Smooth muscle cell (in vitro differentiated cells): ENCODE data around the gene FREM3. TPM values are rescaled to one million over a fixed set of nuclear protein-coding genes. Genes with fewer than 3 reads are reported as not detected.

Experiments
- DNase-seq: peaks from one replicate; lab custom pipeline; 2025; ENCODE audit not compliant: unreplicated experiment; lab: John Stamatoyannopoulos, UW
- H2AFZ ChIP-seq: fragments of 200-600 bp; sonication (generic); 2 replicates; pipeline ENCODE4 v1.6.0; 2016; ENCODE audit warnings: antibody characterized with exemption, low read depth, mild to moderate bottlenecking
- H3F3A ChIP-seq: fragments of 200-600 bp; sonication (generic); 2 replicates; pipeline ENCODE4 v1.6.0; 2017; ENCODE audit warnings: antibody characterized with exemption, low read depth
- H3K27ac ChIP-seq: fragments of 200-600 bp; sonication (generic); 2 replicates; pipeline ENCODE4 v1.5.1; 2016; ENCODE audit warnings: low read depth, mild to moderate bottlenecking
- H3K27me3 ChIP-seq: fragments of 200-600 bp; sonication (generic); 2 replicates; pipeline ENCODE4 v1.6.1; 2016; ENCODE audit warnings: low read depth, mild to moderate bottlenecking
- H3K36me3 ChIP-seq: fragments of 200-600 bp; sonication (generic); 2 replicates; pipeline ENCODE4 v1.5.1; 2016; ENCODE audit warnings: low read depth
- H3K4me1 ChIP-seq: fragments of 200-600 bp; sonication (generic); 2 replicates; pipeline ENCODE4 v1.5.1; 2016; ENCODE audit warnings: low read depth
- H3K4me2 ChIP-seq: fragments of 200-600 bp; sonication (generic); 2 replicates; pipeline ENCODE4 v1.6.0; 2016; ENCODE audit warnings: mild to moderate bottlenecking
- H3K4me3 ChIP-seq: fragments of 200-600 bp; sonication (generic); 2 replicates; pipeline ENCODE4 v1.5.1; 2016; ENCODE audit warnings: mild to moderate bottlenecking
- H3K79me2 ChIP-seq: fragments of 200-600 bp; sonication (generic); 2 replicates; pipeline ENCODE4 v1.6.0; 2016; ENCODE audit warnings: low read depth, mild to moderate bottlenecking
- H3K9ac ChIP-seq: fragments of 200-600 bp; sonication (generic); 2 replicates; pipeline ENCODE4 v1.6.0; 2016; ENCODE audit warnings: low read depth
- H3K9me3 ChIP-seq: fragments of 200-600 bp; sonication (generic); replicated peaks from 2 replicates; pipeline ENCODE4 v1.5.1; 2016; ENCODE audit warnings: low read depth
- H4K20me1 ChIP-seq: fragments of 200-600 bp; sonication (generic); 2 replicates; pipeline ENCODE4 v1.6.0; 2016; ENCODE audit warnings: low read depth
- WGBS: methylation state at CpG from one replicate; pipeline ENCODE4 v1.1.7; 2016; ENCODE audit warnings: low lambda C conversion rate; 5-methylcytosine and 5-hydroxymethylcytosine counted together
- polyA plus RNA-seq: library from polyadenylated mRNA; unstranded; fragments of >200 nt; fragmentation: Nextera tagmentation; extraction: Ambion mirVana; gene quantifications from 2 replicates; pipeline ENCODE4 v1.2.1, GENCODE V29; 2016
- total RNA-seq: library from RNA; depleted of rRNA; stranded (reverse); fragments of >200 nt; gene quantifications from 2 replicates; pipeline ENCODE4 v1.2.3, GENCODE V29; 2014
- TF ChIP-seq, protein P1 (sequence below): fragments of 200-600 bp; sonication (generic); IDR thresholded peaks from 2 replicates; pipeline ENCODE4 v1.5.1; 2017; ENCODE audit warnings: borderline replicate concordance, mild to moderate bottlenecking, antibody characterized with exemption; ENCODE audit not compliant: insufficient read depth, poor library complexity, severe bottlenecking

Gene FREM3
- total and polyA plus RNA-seq, 2 experiments from 2014 or later: not detected

DNA sequence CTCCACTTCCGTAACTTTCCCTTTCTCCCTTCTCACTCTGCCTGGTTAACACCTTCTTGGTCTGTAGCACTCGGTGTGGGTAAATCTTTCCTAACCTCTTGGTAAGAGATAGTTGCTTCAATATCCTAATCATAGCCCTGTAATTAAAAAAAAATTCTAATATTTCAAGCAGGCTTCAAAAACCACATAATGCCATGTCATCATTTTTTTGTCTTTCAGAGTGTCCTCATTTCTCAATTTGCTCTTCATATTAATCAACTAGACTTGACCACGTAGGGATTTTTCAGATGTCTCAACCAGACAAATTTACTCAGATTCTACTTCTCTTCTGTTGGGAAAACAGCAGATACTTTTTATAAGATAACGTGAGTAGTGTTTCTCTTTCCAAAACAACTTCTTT, 91.0 kb downstream of the FREM3 start:
- Histone ChIP-seq H3K27ac (no peak overlapping the region), H3F3A (no peaks in the 10 kb centered on the region), H3K79me2 (no peaks in the 10 kb centered on the region), H3K4me3 (no peak overlapping the region), H3K36me3 (no peaks in the 10 kb centered on the region), H3K9me3 (no peaks in the 10 kb centered on the region), H3K4me2 (no peak overlapping the region), H3K9ac (no peak overlapping the region), H3K4me1 (no peaks in the 10 kb centered on the region), H2AFZ (no peak overlapping the region), H3K27me3 (no peaks in the 10 kb centered on the region), H4K20me1 (no peaks in the 10 kb centered on the region)
- 79% methylated on average over 4 of the region's 4 CpGs for WGBS
- DNase-seq: no peak
- TF ChIP-seq, protein P1, sequence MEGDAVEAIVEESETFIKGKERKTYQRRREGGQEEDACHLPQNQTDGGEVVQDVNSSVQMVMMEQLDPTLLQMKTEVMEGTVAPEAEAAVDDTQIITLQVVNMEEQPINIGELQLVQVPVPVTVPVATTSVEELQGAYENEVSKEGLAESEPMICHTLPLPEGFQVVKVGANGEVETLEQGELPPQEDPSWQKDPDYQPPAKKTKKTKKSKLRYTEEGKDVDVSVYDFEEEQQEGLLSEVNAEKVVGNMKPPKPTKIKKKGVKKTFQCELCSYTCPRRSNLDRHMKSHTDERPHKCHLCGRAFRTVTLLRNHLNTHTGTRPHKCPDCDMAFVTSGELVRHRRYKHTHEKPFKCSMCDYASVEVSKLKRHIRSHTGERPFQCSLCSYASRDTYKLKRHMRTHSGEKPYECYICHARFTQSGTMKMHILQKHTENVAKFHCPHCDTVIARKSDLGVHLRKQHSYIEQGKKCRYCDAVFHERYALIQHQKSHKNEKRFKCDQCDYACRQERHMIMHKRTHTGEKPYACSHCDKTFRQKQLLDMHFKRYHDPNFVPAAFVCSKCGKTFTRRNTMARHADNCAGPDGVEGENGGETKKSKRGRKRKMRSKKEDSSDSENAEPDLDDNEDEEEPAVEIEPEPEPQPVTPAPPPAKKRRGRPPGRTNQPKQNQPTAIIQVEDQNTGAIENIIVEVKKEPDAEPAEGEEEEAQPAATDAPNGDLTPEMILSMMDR: no peak

DNA sequence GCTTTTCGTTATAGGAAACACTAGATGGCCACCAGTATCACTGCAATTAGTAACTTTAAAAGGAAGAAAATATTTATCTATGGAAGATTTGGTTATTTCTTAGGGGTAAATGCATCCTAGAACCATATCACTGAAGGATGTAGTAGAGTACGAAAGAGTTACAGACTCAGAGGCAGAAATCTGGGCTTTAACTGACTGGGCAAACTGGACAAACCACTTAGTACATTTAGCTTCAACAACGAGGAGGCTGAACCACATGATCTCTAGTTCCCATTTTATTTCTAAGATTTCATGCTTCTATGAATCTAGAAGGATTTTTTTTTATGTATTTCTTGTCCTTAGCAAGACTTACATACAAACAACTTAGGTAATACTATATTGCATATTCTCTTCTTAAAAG, 94.0 kb downstream of the FREM3 start:
- TF ChIP-seq, protein P1: no peak

DNA sequence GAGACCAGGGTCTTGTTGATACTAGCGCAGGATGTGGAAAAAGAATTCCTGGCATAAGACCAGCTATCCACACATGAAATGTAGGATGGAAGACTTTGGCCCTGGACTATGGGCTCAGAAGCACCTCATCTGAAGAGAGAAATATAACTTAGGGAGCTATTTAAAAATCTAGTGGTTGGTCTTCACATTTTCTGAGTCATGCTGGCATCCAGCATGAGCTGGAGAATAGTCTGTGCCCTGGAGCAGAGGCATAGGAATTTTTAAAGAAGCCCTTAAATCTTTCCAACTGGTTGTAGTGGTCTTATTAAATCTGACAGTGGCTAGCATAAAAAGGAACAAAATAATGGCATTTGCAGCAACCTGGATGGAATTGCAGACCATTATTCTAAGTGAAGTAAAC, 100.6 kb downstream of the FREM3 start:
- Histone ChIP-seq H3K4me2 (no peak overlapping the region), H3K27me3 (no peaks in the 10 kb centered on the region), H3K4me3 (no peak overlapping the region), H3K4me1 (no peaks in the 10 kb centered on the region), H2AFZ (no peak overlapping the region), H3K79me2 (no peaks in the 10 kb centered on the region), H4K20me1 (no peaks in the 10 kb centered on the region), H3K9me3 (no peaks in the 10 kb centered on the region), H3K9ac (no peak overlapping the region), H3K27ac (no peak overlapping the region), H3K36me3 (no peaks in the 10 kb centered on the region), H3F3A (no peaks in the 10 kb centered on the region)
- no peak for DNase-seq
- 95% methylated on average over 1 of the region's 1 CpG for WGBS
- TF ChIP-seq, protein P1: no peak

More for the DNA sequence above, 94.0 kb downstream of the FREM3 start:
- Histone ChIP-seq H3K4me3 (no peak overlapping the region), H2AFZ (no peak overlapping the region), H3K27ac (no peak overlapping the region), H3K9me3 (no peaks in the 10 kb centered on the region), H3K79me2 (no peaks in the 10 kb centered on the region), H3K27me3 (no peaks in the 10 kb centered on the region), H3K9ac (no peak overlapping the region), H3K4me2 (no peak overlapping the region), H4K20me1 (no peaks in the 10 kb centered on the region), H3F3A (no peaks in the 10 kb centered on the region), H3K36me3 (no peaks in the 10 kb centered on the region), H3K4me1 (no peaks in the 10 kb centered on the region)
- DNase-seq: no peak
- WGBS: 76% methylated on average over 3 of the region's 3 CpGs

DNA sequence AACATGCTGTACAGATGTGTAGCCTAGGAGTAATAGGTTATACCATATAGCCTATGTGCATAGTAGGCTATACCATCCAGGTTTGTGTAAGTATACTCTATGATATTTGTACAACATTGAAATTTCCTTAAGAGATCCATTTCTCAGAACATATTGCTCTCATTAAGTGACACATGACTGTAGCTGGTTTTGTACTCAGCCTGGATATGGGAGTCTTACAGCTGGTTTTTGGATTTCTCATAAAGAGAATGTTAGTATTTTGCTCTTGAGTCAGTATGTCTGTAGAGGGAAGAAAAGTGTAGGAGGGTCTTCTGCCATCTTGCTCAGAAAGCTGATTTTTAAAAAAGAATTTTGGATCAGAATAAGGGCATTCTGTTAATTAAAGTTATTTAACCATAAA, 101.7 kb downstream of the FREM3 start:
- TF ChIP-seq, protein P1: no peak
- Histone ChIP-seq H3K79me2 (no peaks in the 10 kb centered on the region), H3F3A (no peaks in the 10 kb centered on the region), H4K20me1 (no peaks in the 10 kb centered on the region), H2AFZ (no peak overlapping the region), H3K27me3 (no peaks in the 10 kb centered on the region), H3K9me3 (no peaks in the 10 kb centered on the region), H3K4me1 (no peaks in the 10 kb centered on the region), H3K4me3 (no peak overlapping the region), H3K9ac (no peak overlapping the region), H3K27ac (no peak overlapping the region), H3K4me2 (no peak overlapping the region), H3K36me3 (no peaks in the 10 kb centered on the region)
- DNase-seq: no peak
